Measurements from ENCODE around the gene TUSC2. TPM values are rescaled to one million over a fixed set of nuclear protein-coding genes. Genes with fewer than 3 reads are reported as not detected.

TUSC2 gene
- total RNA-seq, 1 donor, result 22.0 TPM

- no peak for TF ChIP-seq CTCF (IDR thresholded peaks at IDR 0.05; ENCODE audit: insufficient read depth, low read depth, low read length)
- DNase-seq (ENCODE audit: low read depth), result no peak
These were observed 31.7 kb upstream of the TUSC2 start for GRCh38 chr3:50359760-50360110.

GRCh38 chr3:50358911-50359759 lies 31.1 kb upstream of the TUSC2 start, which contains the start of gene TMEM115:
TMEM115 (minus strand) TSS chr3:50359521; CDS start chr3:50359063, 458 bp downstream.
- peak; percentile 99 for DNase-seq (ENCODE audit: low read depth)
- H3K4me3 ChIP-seq (ENCODE audit: low read depth, low read length), result peak within 1 kb of the TSS; percentile 91
- TF ChIP-seq CTCF (IDR thresholded peaks at IDR 0.05; ENCODE audit: insufficient read depth, low read depth, low read length), result no peak

More at GRCh38 chr3:50359760-50360110, 31.7 kb upstream of the TUSC2 start:
- H3K4me3 ChIP-seq (ENCODE audit: low read depth, low read length), result peak overlapping the region; percentile 40

DNA sequence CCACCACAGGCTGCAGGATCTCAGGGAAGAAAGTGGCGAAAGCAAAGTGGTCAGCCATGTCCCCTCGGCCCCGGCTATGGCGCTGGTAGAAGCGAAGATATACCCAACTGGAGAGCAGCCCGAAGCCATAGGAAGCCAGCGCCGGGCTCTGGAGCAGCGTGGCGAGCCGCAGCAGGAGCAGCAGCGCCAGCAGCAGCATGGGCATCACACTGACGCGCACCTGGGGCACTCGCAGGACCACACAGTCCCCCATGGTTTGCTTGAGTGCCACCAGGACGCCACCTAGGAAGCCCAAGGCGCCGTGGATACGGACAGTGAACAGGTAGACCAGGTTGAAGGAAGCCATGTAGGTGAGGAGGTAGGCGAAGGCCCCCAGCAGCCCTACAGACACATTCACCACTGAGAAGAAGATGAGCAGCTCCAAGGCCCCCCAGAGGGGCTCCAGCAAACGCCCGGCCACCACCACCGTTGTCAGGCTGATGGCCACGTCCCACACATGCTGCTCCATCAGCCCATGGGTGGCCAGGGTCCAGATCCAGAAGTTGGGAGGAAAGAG lies 30.4 kb upstream of the TUSC2 start:
- TF ChIP-seq CTCF (IDR thresholded peaks at IDR 0.05; ENCODE audit: insufficient read depth, low read depth, low read length), result no peak

GRCh38 chr3:50357481-50357880 lies 29.5 kb upstream of the TUSC2 start:
- H3K4me3 ChIP-seq (ENCODE audit: low read depth, low read length), result peak overlapping the region; percentile 91
- no peak for TF ChIP-seq CTCF (IDR thresholded peaks at IDR 0.05; ENCODE audit: insufficient read depth, low read depth, low read length)
- DNase-seq (ENCODE audit: low read depth), result no peak

More for the DNA sequence above, 30.4 kb upstream of the TUSC2 start:
- no peak for DNase-seq (ENCODE audit: low read depth)
- peak overlapping the region; percentile 91 for H3K4me3 ChIP-seq (ENCODE audit: low read depth, low read length)

DNA sequence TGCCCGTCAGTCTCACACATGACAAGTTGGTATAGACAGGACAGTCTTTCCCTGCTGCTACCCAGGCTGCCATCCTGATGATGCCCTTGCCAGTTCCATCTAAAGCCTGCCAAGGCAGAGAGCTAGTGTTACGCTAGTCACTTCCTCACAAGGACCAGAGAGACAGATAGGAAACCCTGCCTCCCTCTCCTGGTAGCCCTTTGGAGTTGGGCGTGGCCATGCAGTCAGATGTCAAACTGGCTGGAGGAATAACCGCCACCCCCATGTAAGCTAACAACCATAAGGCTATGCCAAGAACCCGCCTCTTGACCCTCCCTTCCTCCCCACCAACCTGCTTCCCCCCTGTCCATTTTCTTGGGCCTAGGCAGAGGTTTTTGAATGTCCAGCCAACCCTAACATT lies 28.5 kb upstream of the TUSC2 start:
- no peak for TF ChIP-seq CTCF (IDR thresholded peaks at IDR 0.05; ENCODE audit: insufficient read depth, low read depth, low read length)
- peak; percentile 30 for DNase-seq (ENCODE audit: low read depth)
- peak overlapping the region; percentile 91 for H3K4me3 ChIP-seq (ENCODE audit: low read depth, low read length)

GRCh38 chr3:50355829-50356552 lies 28.0 kb upstream of the TUSC2 start:
- DNase-seq (ENCODE audit: low read depth), result no peak
- H3K4me3 ChIP-seq (ENCODE audit: low read depth, low read length), result peak overlapping the region; percentile 91
- no peak for TF ChIP-seq CTCF (IDR thresholded peaks at IDR 0.05; ENCODE audit: insufficient read depth, low read depth, low read length)
